K562 (cell line): ENCODE measurements around the gene NT5DC1. TPM values are rescaled to one million over a fixed set of nuclear protein-coding genes. Genes with fewer than 3 reads are reported as not detected.
A peak's percentile ranks its signal among the peaks of the same experiment; 100 is the strongest.

ENCODE experiments used
- FOXM1 ChIP-seq, 2 experiments: fragments of 450-650 bp in 1 of 2; sonication (generic) in 1 of 2; formaldehyde crosslinking in 1 of 2; IDR thresholded peaks; 2 replicates each; pipeline versions ENCODE4 v1.6.1 to v1.9.0; 2017 to 2022; ENCODE audit warnings: low read depth in 2 of 2, mild to moderate bottlenecking in 2 of 2, missing genetic modification reagents in 1 of 2, moderate library complexity in 1 of 2
- GABPA ChIP-seq: fragments of 200-800 bp; sonication (Bioruptor generic); conservative IDR thresholded peaks from 2 replicates; pipeline ENCODE4 v1.6.1; 2016; ENCODE audit warnings: low read depth, missing genetic modification characterization, missing compliant biosample characterization
- KLF10 ChIP-seq: fragments of 250-450 bp; sonication (Bioruptor Pico); IDR thresholded peaks from 2 replicates; pipeline ENCODE4 v1.6.1; 2021; ENCODE audit warnings: matching md5 sums
- NFATC3 ChIP-seq: fragments of 450-650 bp; IDR thresholded peaks from 2 replicates; pipeline ENCODE4 v1.6.1; 2017; ENCODE audit warnings: mild to moderate bottlenecking
- NFIC ChIP-seq: fragments of 450-650 bp; IDR thresholded peaks from 2 replicates; pipeline ENCODE4 v1.6.1; 2017; ENCODE audit warnings: mild to moderate bottlenecking, inconsistent platforms
- NR2C1 ChIP-seq, 2 experiments: fragments of 450-650 bp; IDR thresholded peaks; 2 replicates each; pipeline ENCODE4 v1.6.1; 2017; ENCODE audit warnings: mild to moderate bottlenecking in 2 of 2, antibody characterized with exemption in 1 of 2, inconsistent platforms in 1 of 2, missing compliant biosample characterization in 1 of 2, missing genetic modification characterization in 1 of 2
- PHF8 ChIP-seq: fragments of 200-600 bp; sonication (generic); IDR thresholded peaks from 2 replicates; pipeline ENCODE4 v1.6.1; 2012; ENCODE audit warnings: mixed run types, mild to moderate bottlenecking, inconsistent platforms, low read length, moderate library complexity, borderline replicate concordance
- POLR2H ChIP-seq: IDR thresholded peaks from 2 replicates; pipeline ENCODE4 v1.6.1; 2016; ENCODE audit warnings: missing genetic modification characterization, low read depth, mild to moderate bottlenecking, control low read depth, missing compliant biosample characterization, moderate library complexity
- RBFOX2 ChIP-seq: fragments of 200-400 bp; formaldehyde crosslinking; IDR thresholded peaks from 2 replicates; pipeline ENCODE4 v1.6.1; 2017; ENCODE audit warnings: low read depth, mild to moderate bottlenecking, low read length, moderate library complexity
- SIX5 ChIP-seq, 2 experiments: IDR thresholded peaks; 2 replicates each; pipeline ENCODE4 v1.6.1; 2011; ENCODE audit warnings: low read length in 2 of 2, borderline replicate concordance in 1 of 2, low read depth in 1 of 2, mild to moderate bottlenecking in 1 of 2, moderate library complexity in 1 of 2; ENCODE audit not compliant: insufficient read depth in 1 of 2
- SUPT5H ChIP-seq: fragments of 450-650 bp; IDR thresholded peaks from 2 replicates; pipeline ENCODE4 v1.6.1; 2016
- TBP ChIP-seq: optimal IDR thresholded peaks from 2 replicates; pipeline ENCODE3; 2011; ENCODE audit warnings: low read depth, low read length, improper control_type of control experiment
- TRIM28 ChIP-seq: fragments of 450-650 bp; IDR thresholded peaks from 2 replicates; pipeline ENCODE4 v1.6.1; 2017
- polyA plus RNA-seq, 8 experiments: library from polyadenylated mRNA; depleted of rRNA in 4 of 8; stranded (reverse) in 5 of 8; unstranded in 3 of 8; fragments of >200 nt; fragmentation: Nextera tagmentation in 2 of 8; fragmentation: Illumina TruSeq in 1 of 8; extraction: Ambion mirVana in 2 of 8; extraction: Trizol in 1 of 8; gene quantifications; 2 replicates each; pipeline versions ENCODE4 v1.2.1 to v1.2.3, GENCODE V29; 2011 to 2014; ENCODE audit warnings: inconsistent platforms in 1 of 8, missing spikeins in 1 of 8
- total RNA-seq, 7 experiments: library from RNA; depleted of rRNA in 6 of 7; stranded (reverse); fragments of >200 nt in 6 of 7; fragmentation: Illumina TruSeq in 2 of 7; extraction: Trizol in 2 of 7; gene quantifications; 2 replicates each; pipeline versions ENCODE4 v1.2.1 to v1.2.3, GENCODE V29; 2011 to 2021; ENCODE audit warnings: low replicate concordance in 1 of 7
- TF ChIP-seq, protein P1 (sequence below): fragments of 200-800 bp; sonication (Bioruptor generic); IDR thresholded peaks from 2 replicates; pipeline ENCODE4 v1.6.1; 2017; ENCODE audit warnings: missing genetic modification characterization, missing compliant biosample characterization
- TF ChIP-seq, protein P2 (sequence below): fragments of 450-650 bp; IDR thresholded peaks from 2 replicates; pipeline ENCODE4 v1.6.1; 2016; ENCODE audit warnings: borderline replicate concordance
- TF ChIP-seq, protein P3 (sequence below), 3 experiments: IDR thresholded peaks in 2 of 3; conservative IDR thresholded peaks in 1 of 3; 2 replicates each; pipeline ENCODE4 v1.5.1; 2011 to 2012; ENCODE audit warnings: low read length in 3 of 3, mild to moderate bottlenecking in 3 of 3, control low read depth in 2 of 3, improper control_type of control experiment in 1 of 3, inconsistent platforms in 1 of 3, low read depth in 1 of 3, mixed read lengths in 1 of 3, moderate library complexity in 1 of 3; ENCODE audit not compliant: insufficient read depth in 2 of 3
- TF ChIP-seq, protein P4 (sequence below): fragments of 450-650 bp; formaldehyde crosslinking; IDR thresholded peaks from 2 replicates; pipeline ENCODE4 v1.4.0; 2020; ENCODE audit warnings: mild to moderate bottlenecking, mixed read lengths

Gene NT5DC1
- total and polyA plus RNA-seq, 9 of the 15 experiments (the other 6 are each of a cell fraction or from before 2014, with no cell fraction given) = 4.9 to 28.5 (median 16.3) TPM

DNA sequence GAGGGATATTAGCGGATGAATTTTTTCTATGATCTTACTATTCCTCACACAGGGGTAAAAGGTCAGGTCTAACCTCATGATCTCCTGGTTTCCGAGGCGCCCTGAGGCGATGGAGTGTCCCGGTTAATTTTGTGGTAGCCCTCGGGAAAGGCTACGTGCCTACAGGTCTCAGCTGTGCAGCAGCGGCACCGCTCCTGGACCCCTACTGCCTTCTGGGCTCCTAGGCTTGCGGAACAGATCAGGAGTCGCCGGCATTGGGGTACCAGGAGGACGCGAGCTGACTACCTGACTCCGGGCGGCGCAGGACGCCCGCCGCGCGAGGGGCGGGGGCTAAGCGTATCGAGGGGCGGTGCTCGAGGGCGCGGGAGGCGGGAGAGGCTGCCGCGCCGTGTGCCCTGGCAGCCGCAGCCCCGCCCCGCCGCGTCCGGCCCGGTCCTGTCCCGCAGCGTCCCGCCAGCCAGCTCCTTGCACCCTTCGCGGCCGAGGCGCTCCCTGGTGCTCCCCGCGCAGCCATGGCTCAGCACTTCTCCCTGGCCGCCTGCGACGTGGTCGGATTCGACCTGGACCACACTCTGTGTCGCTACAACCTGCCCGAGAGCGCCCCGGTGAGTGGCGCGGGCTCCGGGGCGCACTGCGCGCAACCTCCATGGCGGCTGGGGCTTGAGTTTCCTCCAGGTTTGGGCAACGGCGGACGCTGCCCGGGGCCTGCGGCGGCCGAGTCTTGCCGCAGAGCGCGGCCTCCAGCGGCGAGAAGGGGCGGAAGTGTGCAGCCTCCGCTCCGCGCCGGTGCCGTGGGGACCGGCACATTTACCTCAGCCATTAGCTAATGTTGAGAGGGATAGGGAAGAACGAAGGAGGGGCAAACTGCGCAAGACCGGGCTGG, at the start of gene NT5DC1 (continued):
- TF ChIP-seq KLF10 (CRISPR knock-in tag) (no peak), PHF8 (peak; percentile 96), SUPT5H (peak; percentile 86), POLR2H (tag) (peak; percentile 38; the same call in 1 of the 2 replicates), GABPA (tag) (peak; percentile 72), TRIM28 (no peak), NR2C1 (IDR thresholded peaks at IDR 0.05) (peak; percentile 89), NR2C1 (tag; IDR thresholded peaks at IDR 0.05) (peak; percentile 86), SIX5 (IDR thresholded peaks at IDR 0.05; ENCODE audit: borderline replicate concordance in 1 of 2, insufficient read depth in 1 of 2, low read depth in 1 of 2, low read length in 2 of 2) (no peak), NFIC (peak; percentile 20), NFATC3 (no peak), RBFOX2 (peak; percentile 96), FOXM1 (IDR thresholded peaks at IDR 0.05; ENCODE audit: low read depth) (no peak), FOXM1 (CRISPR knock-in tag; IDR thresholded peaks at IDR 0.05; ENCODE audit: low read depth) (no peak), TBP (peak; percentile 65)
- TF ChIP-seq, protein P1, sequence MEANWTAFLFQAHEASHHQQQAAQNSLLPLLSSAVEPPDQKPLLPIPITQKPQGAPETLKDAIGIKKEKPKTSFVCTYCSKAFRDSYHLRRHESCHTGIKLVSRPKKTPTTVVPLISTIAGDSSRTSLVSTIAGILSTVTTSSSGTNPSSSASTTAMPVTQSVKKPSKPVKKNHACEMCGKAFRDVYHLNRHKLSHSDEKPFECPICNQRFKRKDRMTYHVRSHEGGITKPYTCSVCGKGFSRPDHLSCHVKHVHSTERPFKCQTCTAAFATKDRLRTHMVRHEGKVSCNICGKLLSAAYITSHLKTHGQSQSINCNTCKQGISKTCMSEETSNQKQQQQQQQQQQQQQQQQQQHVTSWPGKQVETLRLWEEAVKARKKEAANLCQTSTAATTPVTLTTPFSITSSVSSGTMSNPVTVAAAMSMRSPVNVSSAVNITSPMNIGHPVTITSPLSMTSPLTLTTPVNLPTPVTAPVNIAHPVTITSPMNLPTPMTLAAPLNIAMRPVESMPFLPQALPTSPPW (CRISPR knock-in tag) = peak; percentile 87
- TF ChIP-seq, protein P2, sequence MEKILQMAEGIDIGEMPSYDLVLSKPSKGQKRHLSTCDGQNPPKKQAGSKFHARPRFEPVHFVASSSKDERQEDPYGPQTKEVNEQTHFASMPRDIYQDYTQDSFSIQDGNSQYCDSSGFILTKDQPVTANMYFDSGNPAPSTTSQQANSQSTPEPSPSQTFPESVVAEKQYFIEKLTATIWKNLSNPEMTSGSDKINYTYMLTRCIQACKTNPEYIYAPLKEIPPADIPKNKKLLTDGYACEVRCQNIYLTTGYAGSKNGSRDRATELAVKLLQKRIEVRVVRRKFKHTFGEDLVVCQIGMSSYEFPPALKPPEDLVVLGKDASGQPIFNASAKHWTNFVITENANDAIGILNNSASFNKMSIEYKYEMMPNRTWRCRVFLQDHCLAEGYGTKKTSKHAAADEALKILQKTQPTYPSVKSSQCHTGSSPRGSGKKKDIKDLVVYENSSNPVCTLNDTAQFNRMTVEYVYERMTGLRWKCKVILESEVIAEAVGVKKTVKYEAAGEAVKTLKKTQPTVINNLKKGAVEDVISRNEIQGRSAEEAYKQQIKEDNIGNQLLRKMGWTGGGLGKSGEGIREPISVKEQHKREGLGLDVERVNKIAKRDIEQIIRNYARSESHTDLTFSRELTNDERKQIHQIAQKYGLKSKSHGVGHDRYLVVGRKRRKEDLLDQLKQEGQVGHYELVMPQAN = no peak
- TF ChIP-seq, protein P3, sequence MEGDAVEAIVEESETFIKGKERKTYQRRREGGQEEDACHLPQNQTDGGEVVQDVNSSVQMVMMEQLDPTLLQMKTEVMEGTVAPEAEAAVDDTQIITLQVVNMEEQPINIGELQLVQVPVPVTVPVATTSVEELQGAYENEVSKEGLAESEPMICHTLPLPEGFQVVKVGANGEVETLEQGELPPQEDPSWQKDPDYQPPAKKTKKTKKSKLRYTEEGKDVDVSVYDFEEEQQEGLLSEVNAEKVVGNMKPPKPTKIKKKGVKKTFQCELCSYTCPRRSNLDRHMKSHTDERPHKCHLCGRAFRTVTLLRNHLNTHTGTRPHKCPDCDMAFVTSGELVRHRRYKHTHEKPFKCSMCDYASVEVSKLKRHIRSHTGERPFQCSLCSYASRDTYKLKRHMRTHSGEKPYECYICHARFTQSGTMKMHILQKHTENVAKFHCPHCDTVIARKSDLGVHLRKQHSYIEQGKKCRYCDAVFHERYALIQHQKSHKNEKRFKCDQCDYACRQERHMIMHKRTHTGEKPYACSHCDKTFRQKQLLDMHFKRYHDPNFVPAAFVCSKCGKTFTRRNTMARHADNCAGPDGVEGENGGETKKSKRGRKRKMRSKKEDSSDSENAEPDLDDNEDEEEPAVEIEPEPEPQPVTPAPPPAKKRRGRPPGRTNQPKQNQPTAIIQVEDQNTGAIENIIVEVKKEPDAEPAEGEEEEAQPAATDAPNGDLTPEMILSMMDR (IDR thresholded peaks at IDR 0.05 in 2 of 3, conservative IDR thresholded peaks at IDR 0.05 in 1 of 3; ENCODE audit: insufficient read depth in 2 of 3, low read depth in 1 of 3, low read length in 3 of 3) = peak; percentile 29 to 52 (median 48); a peak in 4 of 6 replicates
- TF ChIP-seq, protein P4, sequence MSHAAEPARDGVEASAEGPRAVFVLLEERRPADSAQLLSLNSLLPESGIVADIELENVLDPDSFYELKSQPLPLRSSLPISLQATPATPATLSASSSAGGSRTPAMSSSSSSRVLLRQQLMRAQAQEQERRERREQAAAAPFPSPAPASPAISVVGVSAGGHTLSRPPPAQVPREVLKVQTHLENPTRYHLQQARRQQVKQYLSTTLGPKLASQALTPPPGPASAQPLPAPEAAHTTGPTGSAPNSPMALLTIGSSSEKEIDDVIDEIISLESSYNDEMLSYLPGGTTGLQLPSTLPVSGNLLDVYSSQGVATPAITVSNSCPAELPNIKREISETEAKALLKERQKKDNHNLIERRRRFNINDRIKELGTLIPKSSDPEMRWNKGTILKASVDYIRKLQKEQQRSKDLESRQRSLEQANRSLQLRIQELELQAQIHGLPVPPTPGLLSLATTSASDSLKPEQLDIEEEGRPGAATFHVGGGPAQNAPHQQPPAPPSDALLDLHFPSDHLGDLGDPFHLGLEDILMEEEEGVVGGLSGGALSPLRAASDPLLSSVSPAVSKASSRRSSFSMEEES (CRISPR knock-in tag) = no peak
